ENCODE measurements around the gene GCFC2.

- TF ChIP-seq CTCF (IDR thresholded peaks at IDR 0.05) (peak in 5 of 7 experiments; percentile 16 to 78 (median 71)), EP300 (IDR thresholded peaks at IDR 0.05) (no peak)
Measured at GRCh38 chr2:75627902-75628504, 82.7 kb downstream of the GCFC2 start.

Measured in stomach (tissue), 4 donors.